NCI-H1092 (cell line): ENCODE data around the gene CFAP58.
"Not testable (repeated sequence)": the region's sequence is repeated elsewhere in the genome, so short reads cannot be mapped to it uniquely, and the experiment has no call there.

Experiments used
- DNase-seq: peaks from one replicate; lab custom pipeline; 2025; lab: John Stamatoyannopoulos, UW

Gene CFAP58

DNA sequence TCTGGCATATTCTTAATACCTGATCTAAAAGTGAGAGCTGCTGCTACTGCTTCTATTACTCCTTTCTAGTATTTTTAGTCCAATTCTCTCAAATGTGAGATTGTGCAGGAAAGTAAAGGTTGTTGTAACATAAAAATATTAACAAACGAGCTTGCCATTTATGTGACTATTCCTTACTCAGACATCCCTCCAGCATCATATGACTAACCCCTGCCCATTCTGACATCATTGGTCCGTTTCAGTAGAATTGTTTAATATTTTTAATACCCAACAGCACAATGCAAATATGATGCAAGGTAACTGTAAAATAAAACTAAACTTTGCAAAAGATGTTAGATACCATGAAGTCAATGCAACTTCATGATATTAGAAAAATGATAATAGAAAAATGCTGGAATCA, 83.6 kb downstream of the CFAP58 start:
- DNase-seq = no peak

- DNase-seq = no peak
Measured at GRCh38 chr10:104440221-104440620, 86.6 kb downstream of the CFAP58 start.

GRCh38 chr10:104441329-104442000, 87.8 kb downstream of the CFAP58 start:
- no peak for DNase-seq

- no peak for DNase-seq
Measured at GRCh38 chr10:104445359-104445758, 91.7 kb downstream of the CFAP58 start.

DNA sequence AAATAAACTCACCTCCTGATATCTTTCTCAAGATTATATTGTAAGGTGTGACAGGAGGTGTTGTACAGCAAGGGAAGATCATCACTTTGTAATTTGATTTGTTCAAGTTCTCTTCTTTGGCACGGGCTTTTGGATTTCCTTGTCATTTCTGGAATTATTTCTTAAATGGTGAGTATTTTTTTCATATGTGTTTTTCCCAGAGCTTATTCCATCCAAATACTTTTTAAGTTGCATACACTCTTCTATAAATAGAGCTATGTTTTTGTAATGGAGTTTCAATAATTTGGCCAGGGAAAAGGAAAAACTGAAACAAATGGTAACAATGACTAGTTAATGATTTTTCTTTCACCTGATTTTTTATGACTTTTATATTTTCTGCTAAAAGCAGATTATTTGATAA, 92.5 kb downstream of the CFAP58 start:
- DNase-seq = no peak

DNA sequence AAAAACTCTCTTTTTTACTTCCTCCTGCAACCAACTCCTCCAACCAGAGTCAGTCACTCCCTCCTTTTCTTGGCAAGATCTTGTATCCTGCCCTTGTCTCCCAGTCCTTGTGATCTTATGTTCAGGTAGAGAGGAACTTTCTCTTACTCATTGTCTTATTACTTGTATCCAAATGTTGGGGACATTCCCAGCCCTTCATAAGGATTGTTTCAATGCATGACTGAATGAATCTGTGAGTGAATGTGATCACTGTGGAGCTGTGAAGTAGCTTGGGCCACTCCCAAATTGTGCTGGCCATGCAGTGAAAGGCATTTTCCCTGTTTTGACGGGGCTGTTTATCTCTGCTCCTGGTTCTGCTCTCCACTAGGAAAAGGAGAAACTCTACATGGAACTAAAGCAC, 93.7 kb downstream of the CFAP58 start:
- DNase-seq = no peak

- DNase-seq = no peak
Measured at GRCh38 chr10:104447906-104448305, 94.3 kb downstream of the CFAP58 start.

DNA sequence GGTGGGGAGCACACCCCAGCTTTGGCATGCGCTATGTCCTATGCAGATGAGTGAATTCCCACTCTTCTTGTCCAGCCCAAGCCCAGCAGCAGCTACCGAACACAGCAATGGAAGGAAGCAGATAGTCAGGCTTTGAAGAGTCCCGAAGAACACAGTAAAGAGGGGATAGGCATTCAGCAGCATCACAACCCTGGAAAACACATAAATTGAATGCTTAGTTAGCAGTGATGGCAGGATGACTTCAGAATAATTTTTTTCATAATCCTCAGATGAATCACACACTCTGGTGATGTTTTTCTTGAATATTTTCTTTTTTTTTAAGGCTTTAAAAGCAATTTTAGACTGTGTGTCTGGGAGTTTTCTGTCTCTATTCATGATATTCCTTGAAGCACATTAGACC, 95.8 kb downstream of the CFAP58 start:
- no peak for DNase-seq

- no peak for DNase-seq
Measured at GRCh38 chr10:104450490-104450889, 96.9 kb downstream of the CFAP58 start.

DNA sequence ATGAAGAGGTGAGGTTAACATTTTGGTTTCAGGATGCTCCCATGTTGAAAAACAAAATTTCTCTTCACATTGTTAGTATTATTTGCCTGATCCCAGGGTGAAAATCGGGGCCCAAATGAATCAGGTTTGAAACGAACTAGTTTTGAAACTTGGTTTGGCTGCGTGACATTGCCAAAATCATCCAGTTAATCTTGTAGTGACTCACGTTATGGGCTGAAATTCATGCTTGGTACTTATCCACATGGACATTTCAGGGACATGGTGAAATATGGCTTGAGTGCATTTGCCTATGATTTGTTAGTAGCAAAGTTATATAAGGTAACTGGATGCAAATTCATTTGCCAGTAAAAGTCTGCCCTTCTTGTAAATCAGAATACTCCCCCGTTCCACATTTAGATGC, 97.3 kb downstream of the CFAP58 start:
- no peak for DNase-seq

- DNase-seq = no peak
Measured at GRCh38 chr10:104452977-104453376, 99.3 kb downstream of the CFAP58 start.

DNA sequence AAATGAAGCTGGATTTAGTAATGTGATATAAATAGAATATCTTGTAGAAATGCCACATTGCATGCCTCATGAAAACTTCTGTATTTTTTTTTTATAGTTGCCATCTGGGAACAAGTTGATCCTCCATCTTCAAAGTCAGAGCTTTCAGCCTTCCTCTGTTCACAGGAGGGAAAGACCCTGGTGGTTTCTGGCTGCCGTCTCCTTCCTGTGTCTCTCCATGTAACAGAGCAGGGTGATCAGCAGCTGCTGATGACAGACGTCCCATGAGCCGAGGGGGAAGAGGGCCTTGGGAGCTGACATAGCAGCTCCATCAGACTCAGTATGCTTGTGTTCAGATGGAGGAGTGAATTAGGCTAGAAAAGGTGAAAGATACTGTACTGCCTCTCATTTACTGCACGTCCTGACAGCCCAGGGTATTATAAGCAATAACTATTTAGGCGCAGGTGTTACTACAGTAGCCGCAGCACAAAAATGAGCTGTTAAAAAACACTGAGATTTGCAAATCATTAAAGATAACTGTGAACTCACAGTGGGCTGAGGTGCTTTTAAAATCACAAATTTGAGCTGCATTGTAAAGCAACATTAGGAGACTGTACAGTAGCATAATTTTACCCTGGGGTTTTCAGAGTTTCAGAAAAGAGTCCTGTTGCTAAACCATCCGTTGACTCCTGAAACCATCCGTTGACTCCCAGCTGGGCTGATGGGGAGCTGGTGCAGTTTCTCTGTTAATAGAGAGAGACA, 103.3 kb downstream of the CFAP58 start:
- no peak for DNase-seq

DNA sequence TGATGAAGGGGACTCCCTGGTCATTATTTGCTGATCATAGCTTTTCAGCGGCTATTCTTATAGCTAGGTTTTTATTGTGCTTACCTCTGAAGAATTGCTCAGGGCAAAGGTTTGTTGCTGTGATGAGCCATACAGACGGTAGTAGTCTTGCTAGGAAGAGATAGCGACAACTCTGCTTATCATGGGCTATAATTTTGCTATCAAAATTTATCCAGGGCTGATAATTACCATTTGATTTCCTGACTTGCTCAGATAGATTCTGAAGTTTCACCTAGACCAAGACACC, 103.9 kb downstream of the CFAP58 start:
- DNase-seq = no peak

DNA sequence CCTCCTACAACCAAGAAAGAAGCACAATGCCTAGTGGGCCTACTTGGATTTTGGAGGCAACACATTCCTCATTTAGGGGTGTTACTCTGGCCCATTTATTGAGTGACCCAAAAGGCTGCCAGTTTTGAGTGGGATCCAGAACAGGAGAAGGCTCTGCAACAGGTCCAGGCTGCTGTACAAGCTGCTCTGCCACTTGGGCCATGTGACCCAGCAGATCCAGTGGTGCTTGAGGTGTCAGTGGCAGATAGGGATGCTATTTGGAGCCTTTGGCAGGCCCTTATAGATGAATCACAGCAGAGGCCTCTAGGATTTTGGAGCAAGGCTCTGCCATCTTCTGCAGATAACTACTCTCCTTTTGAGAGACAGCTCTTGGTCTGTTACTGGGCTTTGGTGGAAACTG, 111.9 kb downstream of the CFAP58 start:
- DNase-seq = not testable (repeated sequence)

GRCh38 chr10:104468818-104469217, 115.2 kb downstream of the CFAP58 start:
- DNase-seq = not testable (repeated sequence)

DNA sequence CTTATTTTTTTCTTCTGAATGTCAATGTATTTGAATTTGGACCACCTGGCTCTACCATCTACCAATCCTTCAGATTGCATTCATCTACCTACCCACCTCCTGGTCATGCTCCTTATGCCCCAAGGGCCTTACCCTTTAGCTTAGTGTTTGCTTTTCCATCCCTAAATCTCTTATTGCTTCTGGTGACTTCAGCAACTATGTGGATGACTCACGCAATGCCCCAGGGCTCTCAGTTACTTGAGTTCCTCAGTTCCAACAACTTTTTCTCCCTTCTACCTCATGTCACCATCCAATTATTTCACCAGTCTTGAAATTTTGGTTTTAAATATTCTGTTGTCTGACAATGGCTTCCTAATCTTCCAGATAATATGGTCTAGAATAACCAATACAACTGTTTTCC, 118.9 kb downstream of the CFAP58 start:
- no peak for DNase-seq

GRCh38 chr10:104472957-104473745, 119.5 kb downstream of the CFAP58 start:
- DNase-seq = no peak

DNA sequence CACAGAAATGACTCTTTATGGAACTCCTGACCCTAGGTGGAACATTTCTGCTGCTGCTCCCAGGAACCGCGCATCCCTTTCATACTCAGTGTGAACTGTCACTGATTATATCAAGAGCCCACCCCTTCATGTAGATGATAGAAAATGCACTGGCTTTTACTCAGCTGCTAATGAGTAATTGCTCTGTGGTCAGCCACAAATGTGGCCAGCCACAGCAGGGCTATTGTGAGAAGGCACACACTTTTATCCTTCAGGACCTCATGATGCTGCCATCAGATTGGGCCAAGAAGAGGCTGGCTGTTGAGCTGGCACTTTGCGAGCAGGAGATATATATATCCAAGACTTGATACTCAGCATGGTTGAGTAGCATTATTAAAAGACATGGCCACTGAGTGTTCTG, 124.7 kb downstream of the CFAP58 start:
- DNase-seq = no peak

GRCh38 chr10:104479906-104480593, 126.4 kb downstream of the CFAP58 start:
- DNase-seq = no peak

GRCh38 chr10:104480797-104481196, 127.2 kb downstream of the CFAP58 start:
- DNase-seq = no peak

- DNase-seq = no peak
Measured at GRCh38 chr10:104483582-104483981, 129.9 kb downstream of the CFAP58 start.

GRCh38 chr10:104485632-104486031, 132.0 kb downstream of the CFAP58 start:
- no peak for DNase-seq

DNA sequence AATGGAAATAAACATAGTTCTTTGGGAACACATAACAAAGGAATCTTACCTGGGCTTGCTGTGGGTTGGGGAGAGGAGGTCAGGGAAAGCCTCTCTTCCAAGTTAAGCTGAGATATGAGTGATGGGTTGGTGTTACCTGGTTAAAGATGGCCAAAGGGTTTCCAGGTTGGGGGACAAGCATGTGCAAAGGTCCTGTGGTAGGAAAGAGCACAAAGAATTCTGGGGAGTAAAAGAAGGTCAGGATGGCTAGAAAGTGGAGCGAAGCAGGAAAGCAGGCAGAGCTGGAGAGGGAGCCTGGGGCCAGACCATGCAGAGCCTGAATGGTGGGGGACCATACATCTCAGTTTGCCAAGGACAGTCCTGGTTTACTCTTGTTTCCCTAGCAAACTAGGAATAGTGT, 133.2 kb downstream of the CFAP58 start:
- DNase-seq = no peak
